ENCODE measurements around the gene SLC39A9.
"Not testable (repeated sequence)": the region's sequence is repeated elsewhere in the genome, so short reads cannot be mapped to it uniquely, and the experiment has no call there.

The SLC39A9 gene

DNA sequence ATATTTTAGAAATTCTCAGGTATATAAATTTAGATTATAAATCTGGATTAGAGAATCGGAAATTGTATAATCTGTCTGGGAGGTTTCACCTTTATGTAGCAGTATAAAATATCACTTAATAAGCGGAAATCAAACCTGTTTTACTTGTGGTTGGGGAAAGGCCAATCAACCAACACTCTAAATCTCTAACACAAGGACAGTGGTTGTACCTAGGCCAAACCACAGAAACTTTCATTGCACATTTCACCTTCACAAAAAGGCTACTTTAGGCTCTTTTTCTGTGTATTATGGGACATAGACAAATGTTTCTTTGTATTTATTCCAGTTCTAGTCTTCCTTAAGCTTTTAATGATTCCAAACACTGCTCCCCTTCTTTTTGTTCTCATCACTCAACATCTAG is 20.2 kb upstream of the SLC39A9 start:
- no peak for DNase-seq (ENCODE audit: low spot score)
- H2AFZ ChIP-seq (ENCODE audit: low read length), result no peak overlapping the region
- H2BK120ac ChIP-seq (ENCODE audit: low read depth, low read length), result no peak overlapping the region
- H2BK12ac ChIP-seq (ENCODE audit: low read length), result no peak overlapping the region
- no peak overlapping the region for H3K4me2 ChIP-seq (ENCODE audit: insufficient read depth, low read length, poor library complexity, severe bottlenecking)
- H3K23ac ChIP-seq (ENCODE audit: low read depth, low read length, poor library complexity), result no peak overlapping the region
- no peak overlapping the region for H4K91ac ChIP-seq (ENCODE audit: low read depth, low read length, poor library complexity)
- H3K9ac ChIP-seq (ENCODE audit: low read depth, low read length, poor library complexity), result no peak overlapping the region
- H2BK15ac ChIP-seq (ENCODE audit: low read length), result no peak overlapping the region
- H3K9me3 ChIP-seq (replicated peaks in 1 of 2; ENCODE audit: control insufficient read depth in 2 of 2, insufficient read depth in 1 of 2, low read depth in 1 of 2, low read length in 2 of 2), result peaks cover 0 to 27% of the 10 kb centered on the region in 2 donors
- no peaks in the 10 kb centered on the region for H3K27me3 ChIP-seq (ENCODE audit: control insufficient read depth in 3 of 3, insufficient read depth in 3 of 3, low read depth in 1 of 3, low read length in 3 of 3)
- no peak overlapping the region for H3K4ac ChIP-seq (ENCODE audit: low read length)
- no peak overlapping the region for H3K14ac ChIP-seq (ENCODE audit: low read length)
- H3K27ac ChIP-seq (replicated peaks; ENCODE audit: low read length), result no peak overlapping the region
- H3K4me3 ChIP-seq (ENCODE audit: low read length in 2 of 2), result no peak overlapping the region
- peaks cover 1% of the 10 kb centered on the region for H3K79me1 ChIP-seq (ENCODE audit: low read depth, low read length)
- no peak overlapping the region for H4K8ac ChIP-seq (ENCODE audit: low read depth, low read length)
- peaks cover 12 to 94% of the 10 kb centered on the region in 2 donors for H3K36me3 ChIP-seq (replicated peaks in 1 of 2; ENCODE audit: control insufficient read depth in 2 of 2, insufficient read depth in 2 of 2, low read length in 2 of 2)
- no CpG with 5 or more reads among the region's 2 CpGs for WGBS, 2 donors (ENCODE audit: extremely low coverage in 2 of 2, insufficient read length in 2 of 2, insufficient replicate concordance in 1 of 2)
- H2AK5ac ChIP-seq (ENCODE audit: low read depth, low read length), result no peak overlapping the region
- H3K4me1 ChIP-seq (ENCODE audit: control insufficient read depth in 2 of 2, insufficient read depth in 1 of 2, low read depth in 1 of 2, low read length in 2 of 2), result no peaks in the 10 kb centered on the region
- no peak overlapping the region for H3K18ac ChIP-seq (ENCODE audit: low read length)
- H2BK5ac ChIP-seq (ENCODE audit: low read length), result no peak overlapping the region

DNA sequence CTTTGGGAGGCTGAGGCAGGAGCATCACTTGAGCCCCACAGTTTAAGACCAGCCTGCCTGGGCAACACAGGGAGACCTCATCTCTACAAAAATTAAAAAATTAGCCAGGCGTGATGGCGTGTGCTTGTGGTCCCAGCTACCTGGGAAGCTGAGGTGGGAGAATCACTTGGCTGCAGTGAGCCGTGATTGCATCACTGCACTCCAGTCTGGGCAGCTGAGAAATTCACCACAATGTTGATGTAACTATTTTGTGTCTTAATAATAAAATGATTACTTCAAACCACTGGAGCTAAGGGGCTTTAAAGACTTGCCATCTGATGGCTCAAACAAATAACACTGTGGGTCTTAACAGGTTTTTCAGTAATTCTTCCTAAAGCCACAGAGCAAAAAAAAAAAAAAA is 11.2 kb upstream of the SLC39A9 start:
- Histone ChIP-seq H3K18ac (ENCODE audit: low read length) (no peak overlapping the region), H2BK15ac (ENCODE audit: low read length) (no peak overlapping the region), H3K4ac (ENCODE audit: low read length) (no peak overlapping the region), H4K8ac (ENCODE audit: low read depth, low read length) (no peak overlapping the region), H3K4me3 (ENCODE audit: low read length in 2 of 2) (no peak overlapping the region), H3K4me1 (ENCODE audit: control insufficient read depth in 2 of 2, insufficient read depth in 1 of 2, low read depth in 1 of 2, low read length in 2 of 2) (no peaks in the 10 kb centered on the region), H2BK5ac (ENCODE audit: low read length) (no peak overlapping the region), H3K27me3 (ENCODE audit: control insufficient read depth in 3 of 3, insufficient read depth in 3 of 3, low read depth in 1 of 3, low read length in 3 of 3) (no peaks in the 10 kb centered on the region), H3K36me3 (replicated peaks in 1 of 2; ENCODE audit: control insufficient read depth in 2 of 2, insufficient read depth in 2 of 2, low read length in 2 of 2) (peaks cover 20 to 98% of the 10 kb centered on the region in 2 donors), H2BK12ac (ENCODE audit: low read length) (no peak overlapping the region), H3K27ac (replicated peaks; ENCODE audit: low read length) (no peak overlapping the region), H3K9me3 (replicated peaks in 1 of 2; ENCODE audit: control insufficient read depth in 2 of 2, insufficient read depth in 1 of 2, low read depth in 1 of 2, low read length in 2 of 2) (peaks cover 0 to 11% of the 10 kb centered on the region in 2 donors), H4K91ac (ENCODE audit: low read depth, low read length, poor library complexity) (no peak overlapping the region), H3K23ac (ENCODE audit: low read depth, low read length, poor library complexity) (no peak overlapping the region), H2AK5ac (ENCODE audit: low read depth, low read length) (no peak overlapping the region), H3K14ac (ENCODE audit: low read length) (no peak overlapping the region), H2AFZ (ENCODE audit: low read length) (no peak overlapping the region), H3K4me2 (ENCODE audit: insufficient read depth, low read length, poor library complexity, severe bottlenecking) (no peak overlapping the region), H2BK120ac (ENCODE audit: low read depth, low read length) (no peak overlapping the region), H3K79me1 (ENCODE audit: low read depth, low read length) (peaks cover 3% of the 10 kb centered on the region), H3K9ac (ENCODE audit: low read depth, low read length, poor library complexity) (no peak overlapping the region)
- no CpG with 5 or more reads among the region's 3 CpGs for WGBS, 2 donors (ENCODE audit: extremely low coverage in 2 of 2, insufficient read length in 2 of 2, insufficient replicate concordance in 1 of 2)
- DNase-seq (ENCODE audit: low spot score), result no peak

DNA sequence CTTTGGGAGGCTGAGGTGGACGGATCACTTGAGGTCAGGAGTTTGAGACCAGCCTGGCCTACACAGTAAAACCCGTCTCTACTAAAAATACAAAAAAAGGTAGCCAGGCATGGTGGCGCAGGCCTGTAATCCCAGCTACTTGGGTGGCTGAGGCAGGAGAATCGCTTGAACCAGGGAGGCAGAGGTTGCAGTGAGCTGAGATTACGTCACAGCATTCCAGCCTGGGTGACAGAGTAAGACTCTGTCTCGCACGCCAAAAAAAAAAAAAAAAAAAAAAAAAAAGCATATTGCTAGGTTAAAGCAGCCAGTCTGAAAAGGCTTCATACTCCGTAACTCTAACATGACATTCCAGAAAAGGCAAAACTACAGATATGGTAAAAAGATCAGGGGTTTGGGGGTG is 7.1 kb upstream of the SLC39A9 start:
- not testable (repeated sequence) for H2AFZ ChIP-seq (ENCODE audit: low read length); H3K14ac ChIP-seq (ENCODE audit: low read length); H3K4ac ChIP-seq (ENCODE audit: low read length); H2BK120ac ChIP-seq (ENCODE audit: low read depth, low read length); H4K8ac ChIP-seq (ENCODE audit: low read depth, low read length); H3K27me3 ChIP-seq (ENCODE audit: control insufficient read depth in 3 of 3, insufficient read depth in 3 of 3, low read depth in 1 of 3, low read length in 3 of 3); DNase-seq (ENCODE audit: low spot score); H3K4me2 ChIP-seq (ENCODE audit: insufficient read depth, low read length, poor library complexity, severe bottlenecking); H3K79me1 ChIP-seq (ENCODE audit: low read depth, low read length); H3K4me1 ChIP-seq (ENCODE audit: control insufficient read depth in 2 of 2, insufficient read depth in 1 of 2, low read depth in 1 of 2, low read length in 2 of 2); H2BK5ac ChIP-seq (ENCODE audit: low read length); H2BK12ac ChIP-seq (ENCODE audit: low read length); H3K9ac ChIP-seq (ENCODE audit: low read depth, low read length, poor library complexity); H3K18ac ChIP-seq (ENCODE audit: low read length); H2AK5ac ChIP-seq (ENCODE audit: low read depth, low read length); H3K27ac ChIP-seq (replicated peaks; ENCODE audit: low read length); H3K23ac ChIP-seq (ENCODE audit: low read depth, low read length, poor library complexity); H2BK15ac ChIP-seq (ENCODE audit: low read length); H4K91ac ChIP-seq (ENCODE audit: low read depth, low read length, poor library complexity); H3K4me3 ChIP-seq (ENCODE audit: low read length in 2 of 2)
- WGBS, 2 donors (ENCODE audit: extremely low coverage in 2 of 2, insufficient read length in 2 of 2, insufficient replicate concordance in 1 of 2), result no CpG with 5 or more reads among the region's 8 CpGs
- Histone ChIP-seq H3K9me3 (replicated peaks in 1 of 2; ENCODE audit: control insufficient read depth in 2 of 2, insufficient read depth in 1 of 2, low read depth in 1 of 2, low read length in 2 of 2) (peaks cover 0 to 11% of the 10 kb centered on the region in 2 donors), H3K36me3 (replicated peaks in 1 of 2; ENCODE audit: control insufficient read depth in 2 of 2, insufficient read depth in 2 of 2, low read length in 2 of 2) (peaks cover 36 to 98% of the 10 kb centered on the region in 2 donors)

DNA sequence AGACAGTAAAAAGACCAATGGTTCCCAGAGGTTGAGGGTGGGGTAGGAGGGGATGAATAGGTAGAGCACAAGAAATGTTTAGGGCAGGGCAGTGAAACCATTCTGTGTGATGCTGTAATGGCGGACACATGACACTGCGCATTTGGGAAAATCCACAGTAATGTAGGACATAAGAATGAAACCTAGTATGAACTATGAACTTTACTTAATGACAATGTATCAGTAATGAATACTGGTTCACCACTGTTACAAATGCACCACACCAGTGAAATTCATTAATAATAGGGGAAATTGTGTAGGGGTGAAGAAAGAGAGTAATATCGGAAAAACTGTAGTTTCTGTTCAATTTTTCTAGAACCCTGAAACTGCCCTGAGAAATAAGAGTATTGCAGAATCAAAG is 6.0 kb upstream of the SLC39A9 start:
- H3K23ac ChIP-seq (ENCODE audit: low read depth, low read length, poor library complexity), result no peak overlapping the region
- H3K4me3 ChIP-seq (ENCODE audit: low read length in 2 of 2), result no peak overlapping the region
- peaks cover 2% of the 10 kb centered on the region for H3K79me1 ChIP-seq (ENCODE audit: low read depth, low read length)
- no peak overlapping the region for H2BK12ac ChIP-seq (ENCODE audit: low read length)
- no peak overlapping the region for H2AK5ac ChIP-seq (ENCODE audit: low read depth, low read length)
- no peak overlapping the region for H2BK120ac ChIP-seq (ENCODE audit: low read depth, low read length)
- H4K8ac ChIP-seq (ENCODE audit: low read depth, low read length), result no peak overlapping the region
- no peak overlapping the region for H3K18ac ChIP-seq (ENCODE audit: low read length)
- H4K91ac ChIP-seq (ENCODE audit: low read depth, low read length, poor library complexity), result no peak overlapping the region
- DNase-seq (ENCODE audit: low spot score), result no peak
- no peak overlapping the region for H2AFZ ChIP-seq (ENCODE audit: low read length)
- WGBS, 2 donors (ENCODE audit: extremely low coverage in 2 of 2, insufficient read length in 2 of 2, insufficient replicate concordance in 1 of 2), result no CpG with 5 or more reads among the region's 3 CpGs
- H3K36me3 ChIP-seq (replicated peaks in 1 of 2; ENCODE audit: control insufficient read depth in 2 of 2, insufficient read depth in 2 of 2, low read length in 2 of 2), result peaks cover 34 to 96% of the 10 kb centered on the region in 2 donors
- no peak overlapping the region for H2BK15ac ChIP-seq (ENCODE audit: low read length)
- H3K14ac ChIP-seq (ENCODE audit: low read length), result no peak overlapping the region
- H3K9me3 ChIP-seq (replicated peaks in 1 of 2; ENCODE audit: control insufficient read depth in 2 of 2, insufficient read depth in 1 of 2, low read depth in 1 of 2, low read length in 2 of 2), result peaks cover 0 to 11% of the 10 kb centered on the region in 2 donors
- no peak overlapping the region for H2BK5ac ChIP-seq (ENCODE audit: low read length)
- no peaks in the 10 kb centered on the region for H3K27me3 ChIP-seq (ENCODE audit: control insufficient read depth in 3 of 3, insufficient read depth in 3 of 3, low read depth in 1 of 3, low read length in 3 of 3)
- no peak overlapping the region for H3K4me2 ChIP-seq (ENCODE audit: insufficient read depth, low read length, poor library complexity, severe bottlenecking)
- no peak overlapping the region for H3K27ac ChIP-seq (replicated peaks; ENCODE audit: low read length)
- no peak overlapping the region for H3K4ac ChIP-seq (ENCODE audit: low read length)
- peaks cover 0 to 2% of the 10 kb centered on the region in 2 donors for H3K4me1 ChIP-seq (ENCODE audit: control insufficient read depth in 2 of 2, insufficient read depth in 1 of 2, low read depth in 1 of 2, low read length in 2 of 2)
- no peak overlapping the region for H3K9ac ChIP-seq (ENCODE audit: low read depth, low read length, poor library complexity)

Measured in neuronal stem cell (in vitro differentiated cells).